Esophagus squamous epithelium (tissue), 4 donors: ENCODE results near the gene TTC24.

Source experiments
- POLR2A ChIP-seq, 4 donors: fragments of 450-650 bp; IDR thresholded peaks; one replicate each; pipeline ENCODE4 v1.6.1; 2017; ENCODE audit warnings: antibody characterized with exemption in 4 of 4, mild to moderate bottlenecking in 4 of 4, moderate library complexity in 3 of 4
- TF ChIP-seq, protein P1 (sequence below), 6 experiments: fragments of 450-650 bp in 4 of 6; fragments of 200-600 bp in 2 of 6; sonication (generic) in 2 of 6; IDR thresholded peaks; one replicate each; pipeline ENCODE4 v1.5.1; 2016 to 2019; ENCODE audit warnings: antibody characterized with exemption in 6 of 6, mild to moderate bottlenecking in 4 of 6, moderate library complexity in 4 of 6

DNA sequence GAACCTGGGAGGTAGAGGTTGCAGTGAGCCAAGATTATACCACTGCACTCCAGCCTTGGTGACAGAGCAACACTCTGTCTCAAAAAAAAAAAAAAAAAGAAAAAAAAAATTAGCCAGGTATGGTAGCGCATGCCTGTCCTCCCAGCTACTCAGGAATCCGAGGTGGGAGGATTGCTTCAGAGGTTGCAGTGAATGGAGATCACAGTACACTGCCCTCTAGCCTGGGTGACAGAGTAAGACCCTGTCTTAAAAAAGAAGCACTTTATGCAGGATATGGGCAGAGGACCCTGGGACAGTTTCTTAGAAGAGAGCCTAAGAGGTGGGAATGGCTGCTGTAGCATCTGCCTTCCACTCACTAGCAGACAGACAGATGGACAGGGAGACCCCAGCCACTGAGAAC, 30.1 kb upstream of the TTC24 start:
- TF ChIP-seq POLR2A (IDR thresholded peaks at IDR 0.05), result no peak
- TF ChIP-seq, protein P1, sequence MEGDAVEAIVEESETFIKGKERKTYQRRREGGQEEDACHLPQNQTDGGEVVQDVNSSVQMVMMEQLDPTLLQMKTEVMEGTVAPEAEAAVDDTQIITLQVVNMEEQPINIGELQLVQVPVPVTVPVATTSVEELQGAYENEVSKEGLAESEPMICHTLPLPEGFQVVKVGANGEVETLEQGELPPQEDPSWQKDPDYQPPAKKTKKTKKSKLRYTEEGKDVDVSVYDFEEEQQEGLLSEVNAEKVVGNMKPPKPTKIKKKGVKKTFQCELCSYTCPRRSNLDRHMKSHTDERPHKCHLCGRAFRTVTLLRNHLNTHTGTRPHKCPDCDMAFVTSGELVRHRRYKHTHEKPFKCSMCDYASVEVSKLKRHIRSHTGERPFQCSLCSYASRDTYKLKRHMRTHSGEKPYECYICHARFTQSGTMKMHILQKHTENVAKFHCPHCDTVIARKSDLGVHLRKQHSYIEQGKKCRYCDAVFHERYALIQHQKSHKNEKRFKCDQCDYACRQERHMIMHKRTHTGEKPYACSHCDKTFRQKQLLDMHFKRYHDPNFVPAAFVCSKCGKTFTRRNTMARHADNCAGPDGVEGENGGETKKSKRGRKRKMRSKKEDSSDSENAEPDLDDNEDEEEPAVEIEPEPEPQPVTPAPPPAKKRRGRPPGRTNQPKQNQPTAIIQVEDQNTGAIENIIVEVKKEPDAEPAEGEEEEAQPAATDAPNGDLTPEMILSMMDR (IDR thresholded peaks at IDR 0.05), result no peak
